Activated CD8-positive, alpha-beta T cell treated with anti-CD3 and anti-CD28 coated beads, Interleukin-2, amount 10 ng/mL, durations not matched to agents 7 days and 5 days (primary cell): ENCODE data around the gene CXCL5. TPM values are rescaled to one million over a fixed set of nuclear protein-coding genes. Genes with fewer than 3 reads are reported as not detected.

ENCODE experiments used
- ATAC-seq: fragments of 150-1000 bp; cut with Tn5 transposase; one replicate; pipeline ENCODE4 v1.10.0; 2021; ENCODE audit warnings: moderate library complexity
- CTCF ChIA-PET: fragments of 350-600 bp; sonication (Branson Sonifier 250); formaldehyde crosslinking; loops from one replicate; lab custom pipeline; 2021; ENCODE audit warnings: antibody characterized with exemption; lab: Charles Lee
- POLR2A ChIA-PET: fragments of 350-600 bp; sonication (Branson Sonifier 250); formaldehyde crosslinking; loops from one replicate; lab custom pipeline; 2021; ENCODE audit warnings: antibody characterized with exemption; lab: Charles Lee
- DNase-seq: peaks from one replicate; pipeline ENCODE4 v3.0.0-alpha.2; 2020
- H3K27ac Mint-ChIP-seq: one replicate; pipeline ENCODE4 v1.8.0; 2021; ENCODE audit warnings: mild to moderate bottlenecking, mixed read lengths
- H3K27me3 Mint-ChIP-seq: one replicate; pipeline ENCODE4 v1.8.0; 2021; ENCODE audit warnings: low read depth, mixed read lengths
- H3K36me3 Mint-ChIP-seq: one replicate; pipeline ENCODE4 v1.8.0; 2021; ENCODE audit warnings: low read depth, mixed read lengths
- H3K4me1 Mint-ChIP-seq: one replicate; pipeline ENCODE4 v1.8.0; 2021; ENCODE audit warnings: low read depth, mixed read lengths
- H3K4me3 Mint-ChIP-seq: one replicate; pipeline ENCODE4 v1.8.0; 2021; ENCODE audit warnings: mild to moderate bottlenecking, mixed read lengths
- H3K9me3 Mint-ChIP-seq: one replicate; pipeline ENCODE4 v1.8.0; 2022; ENCODE audit warnings: mixed read lengths; ENCODE audit not compliant: insufficient read depth
- total RNA-seq, 2 experiments: library from RNA; stranded (reverse); gene quantifications; one replicate each; pipeline ENCODE4 v1.2.3, GENCODE V29; 2021

Gene CXCL5
- total RNA-seq, 2 experiments from 2014 or later = not detected

- ChIA-PET POLR2A (no interaction called here), CTCF (interaction anchor here (1.3 to 2.2 kb wide), 2 partner anchors 22 to 119 kb away, joined by 3 to 4 read pairs; no protein-coding TSS in a partner anchor)
- Mint-ChIP-seq H3K4me1 (peaks cover 25% of the 10 kb centered on the region), H3K36me3 (no peaks in the 10 kb centered on the region), H3K4me3 (no peak overlapping the region), H3K27ac (no peak overlapping the region), H3K27me3 (no peaks in the 10 kb centered on the region), H3K9me3 (no peaks in the 10 kb centered on the region)
- DNase-seq (no peak), ATAC-seq (no peak)
Measured at GRCh38 chr4:74015126-74015780, 16.8 kb upstream of the CXCL5 start.

GRCh38 chr4:74014332-74014731 is 15.9 kb upstream of the CXCL5 start:
- POLR2A ChIA-PET = no interaction called here
- no peak for ATAC-seq
- no peaks in the 10 kb centered on the region for H3K36me3 Mint-ChIP-seq
- no peak for DNase-seq
- CTCF ChIA-PET = interaction anchor here (2.2 kb wide), 1 partner anchor 120 kb away, joined by 4 read pairs; no protein-coding TSS in a partner anchor
- no peak overlapping the region for H3K27ac Mint-ChIP-seq
- no peak overlapping the region for H3K4me3 Mint-ChIP-seq
- no peaks in the 10 kb centered on the region for H3K27me3 Mint-ChIP-seq
- no peaks in the 10 kb centered on the region for H3K9me3 Mint-ChIP-seq
- peaks cover 25% of the 10 kb centered on the region for H3K4me1 Mint-ChIP-seq

GRCh38 chr4:74013264-74013663 is 14.8 kb upstream of the CXCL5 start:
- Mint-ChIP-seq H3K36me3 (no peaks in the 10 kb centered on the region), H3K27ac (no peak overlapping the region), H3K4me3 (no peak overlapping the region), H3K27me3 (no peaks in the 10 kb centered on the region), H3K4me1 (peaks cover 21% of the 10 kb centered on the region), H3K9me3 (no peaks in the 10 kb centered on the region)
- CTCF ChIA-PET = no interaction called here
- POLR2A ChIA-PET = no interaction called here
- no peak for DNase-seq
- ATAC-seq = no peak

- Mint-ChIP-seq H3K4me3 (no peak overlapping the region), H3K36me3 (no peaks in the 10 kb centered on the region), H3K27ac (no peak overlapping the region), H3K4me1 (peaks cover 21% of the 10 kb centered on the region), H3K27me3 (no peaks in the 10 kb centered on the region), H3K9me3 (no peaks in the 10 kb centered on the region)
- ChIA-PET CTCF (no interaction called here), POLR2A (no interaction called here)
- ATAC-seq (no peak), DNase-seq (no peak)
Measured at GRCh38 chr4:74012130-74012529, 13.7 kb upstream of the CXCL5 start.

GRCh38 chr4:74009307-74009706 is 10.8 kb upstream of the CXCL5 start:
- CTCF ChIA-PET = no interaction called here
- Mint-ChIP-seq H3K4me1 (no peaks in the 10 kb centered on the region), H3K9me3 (no peaks in the 10 kb centered on the region), H3K27ac (no peak overlapping the region), H3K27me3 (no peaks in the 10 kb centered on the region), H3K36me3 (no peaks in the 10 kb centered on the region), H3K4me3 (no peak overlapping the region)
- DNase-seq = no peak
- POLR2A ChIA-PET = interaction anchor here (0.7 kb wide), 1 partner anchor 155 kb away, joined by 3 read pairs; no protein-coding TSS in a partner anchor
- no peak for ATAC-seq

GRCh38 chr4:74006009-74006476 is 7.6 kb upstream of the CXCL5 start:
- CTCF ChIA-PET = no interaction called here
- no peak overlapping the region for H3K4me3 Mint-ChIP-seq

GRCh38 chr4:74005528-74005927 is 7.1 kb upstream of the CXCL5 start:
- no peaks in the 10 kb centered on the region for H3K36me3 Mint-ChIP-seq
- ChIA-PET CTCF (no interaction called here), POLR2A (no interaction called here)
- ATAC-seq (no peak), DNase-seq (no peak)
- no peaks in the 10 kb centered on the region for H3K27me3 Mint-ChIP-seq
- H3K9me3 Mint-ChIP-seq = no peaks in the 10 kb centered on the region
- H3K4me3 Mint-ChIP-seq = no peak overlapping the region
- H3K4me1 Mint-ChIP-seq = no peaks in the 10 kb centered on the region
- H3K27ac Mint-ChIP-seq = no peak overlapping the region

More at GRCh38 chr4:74006009-74006476, 7.6 kb upstream of the CXCL5 start:
- DNase-seq (no peak), ATAC-seq (no peak)
- H3K4me1 Mint-ChIP-seq = no peaks in the 10 kb centered on the region
- H3K27me3 Mint-ChIP-seq = no peaks in the 10 kb centered on the region
- H3K36me3 Mint-ChIP-seq = no peaks in the 10 kb centered on the region
- H3K27ac Mint-ChIP-seq = no peak overlapping the region
- no peaks in the 10 kb centered on the region for H3K9me3 Mint-ChIP-seq
- POLR2A ChIA-PET = no interaction called here

- CTCF ChIA-PET = no interaction called here
Measured at GRCh38 chr4:74004668-74005067, 6.2 kb upstream of the CXCL5 start.

GRCh38 chr4:74000301-74000700 is 1.8 kb upstream of the CXCL5 start:
- Mint-ChIP-seq H3K9me3 (no peaks in the 10 kb centered on the region), H3K27me3 (peaks cover 9% of the 10 kb centered on the region), H3K27ac (no peak overlapping the region), H3K4me1 (peaks cover 1% of the 10 kb centered on the region), H3K36me3 (no peaks in the 10 kb centered on the region), H3K4me3 (no peak overlapping the region)
- ChIA-PET POLR2A (no interaction called here), CTCF (no interaction called here)
- ATAC-seq (no peak), DNase-seq (no peak)

More at GRCh38 chr4:74004668-74005067, 6.2 kb upstream of the CXCL5 start:
- Mint-ChIP-seq H3K27ac (no peak overlapping the region), H3K27me3 (no peaks in the 10 kb centered on the region), H3K9me3 (no peaks in the 10 kb centered on the region), H3K4me1 (no peaks in the 10 kb centered on the region), H3K4me3 (no peak overlapping the region), H3K36me3 (no peaks in the 10 kb centered on the region)
- no peak for DNase-seq
- POLR2A ChIA-PET = no interaction called here
- ATAC-seq = no peak

- CTCF ChIA-PET = no interaction called here
- H3K9me3 Mint-ChIP-seq = no peaks in the 10 kb centered on the region
- DNase-seq = no peak
- H3K4me3 Mint-ChIP-seq = no peak overlapping the region
- POLR2A ChIA-PET = no interaction called here
- no peak for ATAC-seq
- H3K36me3 Mint-ChIP-seq = no peaks in the 10 kb centered on the region
- peaks cover 2% of the 10 kb centered on the region for H3K27me3 Mint-ChIP-seq
- H3K27ac Mint-ChIP-seq = no peak overlapping the region
- no peaks in the 10 kb centered on the region for H3K4me1 Mint-ChIP-seq
Measured at GRCh38 chr4:73992050-73992449, 6.4 kb downstream of the CXCL5 start.

GRCh38 chr4:73991742-73992000 is 6.8 kb downstream of the CXCL5 start:
- Mint-ChIP-seq H3K27ac (no peak overlapping the region), H3K4me1 (no peaks in the 10 kb centered on the region), H3K27me3 (peaks cover 2% of the 10 kb centered on the region), H3K9me3 (no peaks in the 10 kb centered on the region), H3K36me3 (no peaks in the 10 kb centered on the region), H3K4me3 (no peak overlapping the region)
- DNase-seq (no peak), ATAC-seq (no peak)
- ChIA-PET POLR2A (no interaction called here), CTCF (no interaction called here)

- Mint-ChIP-seq H3K27me3 (peaks cover 2% of the 10 kb centered on the region), H3K27ac (no peak overlapping the region), H3K36me3 (no peaks in the 10 kb centered on the region), H3K9me3 (no peaks in the 10 kb centered on the region), H3K4me3 (no peak overlapping the region), H3K4me1 (no peaks in the 10 kb centered on the region)
- CTCF ChIA-PET = no interaction called here
- no peak for ATAC-seq
- no peak for DNase-seq
- POLR2A ChIA-PET = no interaction called here
Measured at GRCh38 chr4:73990988-73991741, 7.3 kb downstream of the CXCL5 start.
